ENCODE measurements around the gene GART. TPM values are rescaled to one million over a fixed set of nuclear protein-coding genes. Genes with fewer than 3 reads are reported as not detected.

Gene GART
- total RNA-seq, 4 donors from 2014 or later = 23.9 to 123 (median 68.5) TPM

DNA sequence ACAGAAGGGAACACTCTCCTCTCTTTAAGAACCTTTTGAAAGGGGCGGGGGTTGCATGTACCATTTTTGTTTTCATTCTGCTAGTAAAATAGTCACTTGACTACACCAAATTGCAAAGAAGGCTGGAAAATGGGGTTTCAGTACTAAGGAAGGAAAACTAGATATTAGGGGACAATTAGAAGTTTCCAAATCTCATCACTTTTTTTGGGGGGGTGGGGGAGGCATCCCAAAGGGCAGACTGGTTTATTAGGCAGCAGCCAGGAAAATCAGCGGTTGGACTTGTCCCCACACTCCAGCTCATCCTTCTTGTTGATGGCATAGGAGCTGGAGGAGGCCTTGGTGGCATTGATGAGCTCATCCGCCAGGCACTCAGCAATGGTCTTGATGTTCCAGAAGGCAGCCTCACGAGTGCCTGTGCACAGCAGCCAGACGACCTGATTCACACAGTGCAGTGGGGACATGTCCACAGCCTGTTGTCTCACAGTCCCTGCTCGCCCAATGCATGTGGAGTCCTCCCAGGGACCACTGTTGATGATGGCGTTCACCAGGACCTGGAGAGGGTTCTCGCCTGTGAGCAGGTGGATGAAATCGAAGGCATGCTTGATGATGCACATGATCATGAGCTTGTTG, 60.5 kb downstream of the GART start:
- TF ChIP-seq, protein P1, sequence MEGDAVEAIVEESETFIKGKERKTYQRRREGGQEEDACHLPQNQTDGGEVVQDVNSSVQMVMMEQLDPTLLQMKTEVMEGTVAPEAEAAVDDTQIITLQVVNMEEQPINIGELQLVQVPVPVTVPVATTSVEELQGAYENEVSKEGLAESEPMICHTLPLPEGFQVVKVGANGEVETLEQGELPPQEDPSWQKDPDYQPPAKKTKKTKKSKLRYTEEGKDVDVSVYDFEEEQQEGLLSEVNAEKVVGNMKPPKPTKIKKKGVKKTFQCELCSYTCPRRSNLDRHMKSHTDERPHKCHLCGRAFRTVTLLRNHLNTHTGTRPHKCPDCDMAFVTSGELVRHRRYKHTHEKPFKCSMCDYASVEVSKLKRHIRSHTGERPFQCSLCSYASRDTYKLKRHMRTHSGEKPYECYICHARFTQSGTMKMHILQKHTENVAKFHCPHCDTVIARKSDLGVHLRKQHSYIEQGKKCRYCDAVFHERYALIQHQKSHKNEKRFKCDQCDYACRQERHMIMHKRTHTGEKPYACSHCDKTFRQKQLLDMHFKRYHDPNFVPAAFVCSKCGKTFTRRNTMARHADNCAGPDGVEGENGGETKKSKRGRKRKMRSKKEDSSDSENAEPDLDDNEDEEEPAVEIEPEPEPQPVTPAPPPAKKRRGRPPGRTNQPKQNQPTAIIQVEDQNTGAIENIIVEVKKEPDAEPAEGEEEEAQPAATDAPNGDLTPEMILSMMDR (IDR thresholded peaks at IDR 0.05) = no peak
- no peak for TF ChIP-seq POLR2A (IDR thresholded peaks at IDR 0.05)
- no peaks in the 10 kb centered on the region for H3K36me3 ChIP-seq
- peaks cover 0 to 18% (median 12%) of the 10 kb centered on the region in 4 donors for H3K4me1 ChIP-seq
- H3K4me3 ChIP-seq = no peak overlapping the region
- no peak overlapping the region for H3K27ac ChIP-seq
- in situ Hi-C loops (cut with MboI; ENCODE audit: low pct_ligation_motif_present in 1 of 4, low pct_unique_long_range_greater_than_20kb in 1 of 4, low sequenced_read_pairs in 3 of 4) = no loop called here
- intact Hi-C loops (cut with DNase I; ENCODE audit: low total_unique reads) = no loop called here
- no peaks in the 10 kb centered on the region for H3K27me3 ChIP-seq
- 86 to 89% methylated on average over 2 to 9 of the region's 9 CpGs for WGBS, 2 donors (ENCODE audit: low coverage in 1 of 2)
- no peak for DNase-seq
- no peaks in the 10 kb centered on the region for H3K9me3 ChIP-seq

DNA sequence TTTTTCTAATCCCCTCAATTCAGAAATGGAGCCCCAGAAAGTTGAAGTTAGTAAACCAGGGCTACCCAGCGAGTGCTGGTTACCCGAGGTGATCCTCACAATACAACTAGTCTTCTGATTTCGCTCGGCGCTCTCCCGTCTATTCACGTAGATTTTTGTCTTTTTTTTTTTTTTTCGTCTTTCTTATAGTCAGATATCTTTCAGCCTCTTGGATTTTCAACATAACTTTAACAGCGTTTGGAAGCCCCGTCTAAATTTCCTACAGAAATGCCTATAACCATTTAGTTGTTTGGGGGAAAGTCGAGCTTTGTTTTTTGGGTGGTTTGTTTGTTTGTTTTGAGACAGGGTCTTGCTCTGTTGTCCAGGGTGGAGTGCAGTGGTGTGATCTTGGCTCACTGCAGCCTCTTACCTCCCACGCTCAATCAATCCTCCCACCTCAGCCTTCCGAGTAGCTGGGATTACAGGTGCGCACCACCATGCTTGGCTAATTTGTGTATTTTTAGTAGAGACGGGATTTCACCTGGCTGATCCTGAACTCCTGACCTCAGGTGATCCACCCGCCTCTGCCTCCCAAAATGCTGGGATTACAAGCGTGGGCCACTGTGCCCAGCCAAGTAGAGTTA, 61.3 kb downstream of the GART start:
- in situ Hi-C loops (cut with MboI; ENCODE audit: low pct_ligation_motif_present in 1 of 4, low pct_unique_long_range_greater_than_20kb in 1 of 4, low sequenced_read_pairs in 3 of 4) (no loop called here), intact Hi-C loops (cut with DNase I; ENCODE audit: low total_unique reads) (no loop called here)
- WGBS, 2 donors (ENCODE audit: low coverage in 1 of 2) = 16 to 23% methylated on average over 3 to 17 of the region's 17 CpGs
- DNase-seq = no peak
- Histone ChIP-seq H3K4me1 (peaks cover 0 to 18% (median 12%) of the 10 kb centered on the region in 4 donors), H3K36me3 (no peaks in the 10 kb centered on the region), H3K27me3 (no peaks in the 10 kb centered on the region), H3K27ac (peak overlapping the region; percentile 96 to 100 (median 100)), H3K4me3 (peak overlapping the region; percentile 27 to 97 (median 96)), H3K9me3 (no peaks in the 10 kb centered on the region)
- TF ChIP-seq POLR2A (IDR thresholded peaks at IDR 0.05) (no peak), EP300 (IDR thresholded peaks at IDR 0.05; ENCODE audit: low read depth) (no peak), POLR2AphosphoS5 (IDR thresholded peaks at IDR 0.05) (no peak)
- TF ChIP-seq, protein P1 (IDR thresholded peaks at IDR 0.05) = no peak

DNA sequence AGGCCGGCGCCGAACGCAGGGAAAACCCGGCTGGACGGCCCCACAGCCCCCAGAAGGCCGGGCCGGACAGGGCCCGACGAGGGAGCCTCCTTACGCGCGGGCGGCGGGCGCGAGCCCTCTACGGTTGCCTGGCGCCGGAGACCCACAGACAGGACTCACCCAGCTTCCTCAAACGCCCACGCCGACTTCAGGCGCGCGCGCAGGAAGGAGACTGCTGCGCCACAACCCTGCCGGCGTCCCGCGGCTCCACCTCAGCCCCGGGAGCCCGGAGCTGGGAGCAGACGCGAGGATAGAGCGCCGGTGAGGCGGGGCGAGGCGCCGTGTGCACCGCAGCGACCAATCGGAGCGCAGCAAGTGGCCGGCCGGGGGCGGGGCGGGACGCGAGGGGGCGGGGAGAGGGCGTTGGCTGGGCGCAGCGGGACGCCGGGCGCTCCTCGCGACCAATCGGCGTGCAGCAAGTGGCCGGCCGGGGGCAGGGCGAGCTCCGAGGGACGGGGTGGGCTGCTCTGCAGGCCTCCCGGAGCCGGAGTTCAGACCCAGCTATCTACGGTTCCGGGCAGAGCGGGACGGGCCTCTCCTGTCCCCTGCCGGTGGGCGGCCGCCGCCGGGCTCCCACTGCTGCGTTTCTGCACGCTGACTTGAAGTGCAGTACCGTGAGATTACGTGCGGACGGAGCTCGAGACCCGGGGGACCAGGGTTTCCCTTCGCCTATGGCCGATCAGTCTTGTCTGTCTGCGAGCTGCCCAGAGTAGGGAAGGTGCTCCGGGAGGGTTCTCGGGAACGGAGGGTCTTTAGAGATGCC, 62.0 kb downstream of the GART start, which contains the start of gene TMEM50B:
TSS of gene TMEM50B (minus strand) at position 296 of the 802 bp plus-strand sequence. CDS start 11,089 bp downstream, outside the sequence.
- H3K36me3 ChIP-seq = no peaks in the 10 kb centered on the region
- H3K4me3 ChIP-seq = peak within 1 kb of the TSS; percentile 46 to 97 (median 96)
- H3K27me3 ChIP-seq = no peaks in the 10 kb centered on the region
- WGBS, 2 donors (ENCODE audit: low coverage in 1 of 2) = 0% methylated on average over 51 of the region's 93 CpGs; no CpG with 5 or more reads in 1 of the 2 donors
- in situ Hi-C loops (cut with MboI; ENCODE audit: low pct_ligation_motif_present in 1 of 4, low pct_unique_long_range_greater_than_20kb in 1 of 4, low sequenced_read_pairs in 3 of 4) (no loop called here), intact Hi-C loops (cut with DNase I; ENCODE audit: low total_unique reads) (no loop called here)
- peaks cover 0 to 18% (median 12%) of the 10 kb centered on the region in 4 donors for H3K4me1 ChIP-seq
- peak within 1 kb of the TSS; percentile 96 to 100 (median 100) for H3K27ac ChIP-seq
- TF ChIP-seq POLR2AphosphoS5 (IDR thresholded peaks at IDR 0.05) (peak; percentile 97 to 98 (median 97)), EP300 (IDR thresholded peaks at IDR 0.05; ENCODE audit: low read depth) (no peak), POLR2A (IDR thresholded peaks at IDR 0.05) (peak; percentile 94)
- TF ChIP-seq, protein P1 (IDR thresholded peaks at IDR 0.05) = peak; percentile 40 to 81 (median 56)
- peak; percentile 97 for DNase-seq
- H3K9me3 ChIP-seq = no peaks in the 10 kb centered on the region

All from transverse colon (tissue), 4 donors.